ENCODE results near the gene SGTB.

Gene SGTB

GRCh38 chr5:65704621-65705239, 17.2 kb downstream of the SGTB start:
- H3K36me3 ChIP-seq = peaks cover 27 to 100% (median 65%) of the 10 kb centered on the region in 11 experiments
- TF ChIP-seq Cebpa-rat (IDR thresholded peaks at IDR 0.05) = no peak
- H3K4me1 ChIP-seq = peaks cover 0 to 6% (median 0%) of the 10 kb centered on the region in 10 experiments; a peak in 1 of 20 replicates

GRCh38 chr5:65702036-65702435, 19.9 kb downstream of the SGTB start:
- Histone ChIP-seq H3K9me3 (replicated peaks in 1 of 11) (peaks cover 0 to 16% (median 10%) of the 10 kb centered on the region in 11 experiments; a peak in 13 of 22 replicates), H3K4me1 (peaks cover 0 to 19% (median 10%) of the 10 kb centered on the region in 10 experiments; a peak in 15 of 20 replicates), H3K4me2 (no peak overlapping the region), H3K27ac (no peak overlapping the region), H4K20me1 (peaks cover 0 to 100% (median 0%) of the 10 kb centered on the region in 11 experiments; a peak in 6 of 22 replicates), H3K36me3 (peaks cover 35 to 100% (median 70%) of the 10 kb centered on the region in 11 experiments), H3K27me3 (no peaks in the 10 kb centered on the region), H3K4me3 (no peak overlapping the region), H3K9ac (no peak overlapping the region)
- TF ChIP-seq Cebpa-rat (IDR thresholded peaks at IDR 0.05) = no peak

More at GRCh38 chr5:65704621-65705239, 17.2 kb downstream of the SGTB start:
- no peak overlapping the region for H3K4me3 ChIP-seq
- H3K4me2 ChIP-seq = no peak overlapping the region
- peaks cover 0 to 100% (median 0%) of the 10 kb centered on the region in 11 experiments; a peak in 6 of 22 replicates for H4K20me1 ChIP-seq
- H3K27ac ChIP-seq = no peak overlapping the region
- H3K9ac ChIP-seq = peak overlapping the region in 1 of 11 experiments; percentile 21; a peak in 1 of 22 replicates
- H3K27me3 ChIP-seq = no peaks in the 10 kb centered on the region
- peaks cover 0 to 6% (median 0%) of the 10 kb centered on the region in 11 experiments; a peak in 4 of 22 replicates for H3K9me3 ChIP-seq (replicated peaks in 1 of 11)

- Histone ChIP-seq H3K9ac (no peak overlapping the region), H3K4me2 (no peak overlapping the region), H3K4me1 (peaks cover 0 to 31% (median 12%) of the 10 kb centered on the region in 10 experiments; a peak in 16 of 20 replicates), H3K9me3 (replicated peaks in 1 of 11) (peaks cover 0 to 16% (median 10%) of the 10 kb centered on the region in 11 experiments; a peak in 13 of 22 replicates), H3K27me3 (no peaks in the 10 kb centered on the region), H3K27ac (no peak overlapping the region), H4K20me1 (peaks cover 0 to 100% (median 0%) of the 10 kb centered on the region in 11 experiments; a peak in 6 of 22 replicates), H3K4me3 (no peak overlapping the region), H3K36me3 (peaks cover 48 to 100% (median 71%) of the 10 kb centered on the region in 11 experiments)
- TF ChIP-seq Cebpa-rat (IDR thresholded peaks at IDR 0.05) = no peak
These were observed 22.6 kb downstream of the SGTB start for GRCh38 chr5:65699338-65699737.

- peaks cover 0 to 16% (median 10%) of the 10 kb centered on the region in 11 experiments; a peak in 13 of 22 replicates for H3K9me3 ChIP-seq (replicated peaks in 1 of 11)
- H3K9ac ChIP-seq = no peak overlapping the region
- no peak overlapping the region for H3K4me3 ChIP-seq
- TF ChIP-seq Cebpa-rat (IDR thresholded peaks at IDR 0.05) = no peak
- peaks cover 0 to 100% (median 0%) of the 10 kb centered on the region in 11 experiments; a peak in 6 of 22 replicates for H4K20me1 ChIP-seq
- H3K27ac ChIP-seq = no peak overlapping the region
- H3K4me1 ChIP-seq = peaks cover 0 to 37% (median 13%) of the 10 kb centered on the region in 10 experiments; a peak in 16 of 20 replicates
- peaks cover 38 to 100% (median 58%) of the 10 kb centered on the region in 11 experiments for H3K36me3 ChIP-seq
- no peak overlapping the region; a peak in 1 of 22 replicates for H3K4me2 ChIP-seq
- no peaks in the 10 kb centered on the region for H3K27me3 ChIP-seq
These were observed 25.0 kb downstream of the SGTB start for GRCh38 chr5:65696892-65697291.

- Histone ChIP-seq H3K4me2 (0 out of 22 replicates have a peak overlapping the region, but pooled peaks of 1 of the 11 experiments have one; percentile 0), H3K9me3 (replicated peaks in 1 of 11) (peaks cover 0 to 13% (median 9%) of the 10 kb centered on the region in 11 experiments; a peak in 12 of 22 replicates), H3K4me3 (no peak overlapping the region), H4K20me1 (peaks cover 0 to 100% (median 0%) of the 10 kb centered on the region in 11 experiments; a peak in 6 of 22 replicates), H3K27me3 (no peaks in the 10 kb centered on the region), H3K4me1 (peaks cover 0 to 37% (median 13%) of the 10 kb centered on the region in 10 experiments; a peak in 16 of 20 replicates), H3K36me3 (peaks cover 36 to 100% (median 49%) of the 10 kb centered on the region in 11 experiments), H3K9ac (no peak overlapping the region), H3K27ac (no peak overlapping the region)
- no peak for TF ChIP-seq Cebpa-rat (IDR thresholded peaks at IDR 0.05)
These were observed 26.0 kb downstream of the SGTB start for GRCh38 chr5:65695896-65696295.

- H3K4me2 ChIP-seq = no peak overlapping the region
- peaks cover 0 to 37% (median 13%) of the 10 kb centered on the region in 10 experiments; a peak in 16 of 20 replicates for H3K4me1 ChIP-seq
- no peak overlapping the region for H3K9ac ChIP-seq
- no peak overlapping the region for H3K27ac ChIP-seq
- peaks cover 0 to 13% (median 9%) of the 10 kb centered on the region in 11 experiments; a peak in 12 of 22 replicates for H3K9me3 ChIP-seq (replicated peaks in 1 of 11)
- H3K36me3 ChIP-seq = peaks cover 37 to 100% (median 48%) of the 10 kb centered on the region in 11 experiments
- no peak for TF ChIP-seq Cebpa-rat (IDR thresholded peaks at IDR 0.05)
- peaks cover 0 to 100% (median 0%) of the 10 kb centered on the region in 11 experiments; a peak in 6 of 22 replicates for H4K20me1 ChIP-seq
- H3K4me3 ChIP-seq = no peak overlapping the region
- no peaks in the 10 kb centered on the region for H3K27me3 ChIP-seq
These were observed 26.6 kb downstream of the SGTB start for GRCh38 chr5:65695162-65695755.

GRCh38 chr5:65693121-65693520, 28.8 kb downstream of the SGTB start:
- H4K20me1 ChIP-seq = peaks cover 0 to 100% (median 0%) of the 10 kb centered on the region in 11 experiments; a peak in 6 of 22 replicates
- TF ChIP-seq Cebpa-rat (IDR thresholded peaks at IDR 0.05) = no peak
- no peak overlapping the region for H3K9ac ChIP-seq
- H3K27ac ChIP-seq = no peak overlapping the region
- no peak overlapping the region for H3K4me2 ChIP-seq
- H3K9me3 ChIP-seq (replicated peaks in 1 of 11) = no peaks in the 10 kb centered on the region
- H3K27me3 ChIP-seq = no peaks in the 10 kb centered on the region
- H3K4me3 ChIP-seq = no peak overlapping the region
- peaks cover 0 to 25% (median 9%) of the 10 kb centered on the region in 10 experiments; a peak in 16 of 20 replicates for H3K4me1 ChIP-seq
- peaks cover 25 to 100% (median 41%) of the 10 kb centered on the region in 11 experiments; a peak in 21 of 22 replicates for H3K36me3 ChIP-seq

GRCh38 chr5:65682148-65682547, 39.8 kb downstream of the SGTB start:
- Histone ChIP-seq H3K27ac (no peak overlapping the region), H4K20me1 (peaks cover 0 to 100% (median 0%) of the 10 kb centered on the region in 11 experiments; a peak in 6 of 22 replicates), H3K9ac (no peak overlapping the region), H3K27me3 (no peaks in the 10 kb centered on the region), H3K4me3 (no peak overlapping the region), H3K9me3 (replicated peaks in 1 of 11) (peaks cover 0 to 5% (median 0%) of the 10 kb centered on the region in 11 experiments; a peak in 1 of 22 replicates), H3K4me2 (no peak overlapping the region), H3K4me1 (peaks cover 0 to 17% (median 0%) of the 10 kb centered on the region in 10 experiments; a peak in 3 of 20 replicates), H3K36me3 (peaks cover 54 to 100% (median 73%) of the 10 kb centered on the region in 11 experiments)
- no peak for TF ChIP-seq Cebpa-rat (IDR thresholded peaks at IDR 0.05)

Measured in BLaER1 treated with 17β-estradiol and CSF1 and Interleukin-3, amounts not matched to agents 10 nM and 100 nM (cell line).